Tibial nerve (tissue), 4 donors: ENCODE results near the gene RPS6KA2. TPM values are rescaled to one million over a fixed set of nuclear protein-coding genes. Genes with fewer than 3 reads are reported as not detected.

ENCODE experiments used
- DNase-seq, 2 donors: peaks; one replicate each; pipeline ENCODE4 v3.0.0-alpha.2; 2019; ENCODE audit warnings: low spot score in 2 of 2
- H3K27ac ChIP-seq, 4 donors: fragments of 200-600 bp; sonication (generic) in 3 of 4; one replicate each; pipeline ENCODE4 v1.5.1; 2017 to 2019; ENCODE audit warnings: mild to moderate bottlenecking in 1 of 4
- H3K27me3 ChIP-seq, 2 donors: fragments of 200-600 bp; sonication (generic) in 1 of 2; one replicate each; pipeline versions ENCODE4 v1.5.1 to v1.6.0; 2017 to 2019
- H3K36me3 ChIP-seq, 3 donors: fragments of 200-600 bp; sonication (generic); one replicate each; pipeline ENCODE4 v1.5.1; 2018 to 2019
- H3K4me1 ChIP-seq, 4 donors: fragments of 200-600 bp; sonication (generic) in 3 of 4; one replicate each; pipeline ENCODE4 v1.5.1; 2017 to 2019
- H3K4me3 ChIP-seq, 4 donors: fragments of 200-600 bp; sonication (generic) in 3 of 4; one replicate each; pipeline ENCODE4 v1.5.1; 2017 to 2019; ENCODE audit warnings: mild to moderate bottlenecking in 1 of 4, moderate library complexity in 1 of 4
- H3K9me3 ChIP-seq, 4 donors: fragments of 200-600 bp; sonication (generic) in 3 of 4; one replicate each; pipeline ENCODE4 v1.5.1; 2017 to 2019
- EP300 ChIP-seq, 2 donors: sonication (generic); formaldehyde crosslinking; IDR thresholded peaks; one replicate each; pipeline ENCODE4 v1.6.1; 2017; ENCODE audit warnings: antibody characterized with exemption in 2 of 2, mild to moderate bottlenecking in 1 of 2
- POLR2A ChIP-seq, 2 donors: fragments of 450-650 bp; IDR thresholded peaks; one replicate each; pipeline ENCODE4 v1.6.1; 2017; ENCODE audit warnings: antibody characterized with exemption in 2 of 2, mild to moderate bottlenecking in 2 of 2, moderate library complexity in 2 of 2
- WGBS, 2 donors: methylation state at CpG; one replicate each; pipeline ENCODE4 v1.1.5; 2018; 5-methylcytosine and 5-hydroxymethylcytosine counted together
- total RNA-seq, 4 donors: library from RNA; depleted of rRNA; stranded (reverse); fragments of >200 nt; gene quantifications; one replicate each; pipeline ENCODE4 v1.1.0, GENCODE V29; 2016
- TF ChIP-seq, protein P1 (sequence below), 5 experiments: fragments of 200-600 bp in 3 of 5; fragments of 450-650 bp in 2 of 5; sonication (generic) in 3 of 5; IDR thresholded peaks; one replicate each; pipeline ENCODE4 v1.5.1; 2016 to 2019; ENCODE audit warnings: antibody characterized with exemption in 5 of 5, mild to moderate bottlenecking in 3 of 5, moderate library complexity in 2 of 5

RPS6KA2 gene
- total RNA-seq, 4 donors from 2014 or later: 89.6 to 153 (median 103) TPM

- Histone ChIP-seq H3K27me3 (no peaks in the 10 kb centered on the region), H3K36me3 (no peaks in the 10 kb centered on the region), H3K4me3 (no peak overlapping the region), H3K27ac (peak overlapping the region; percentile 11 to 95 (median 64)), H3K9me3 (no peaks in the 10 kb centered on the region), H3K4me1 (peaks cover 0 to 80% (median 42%) of the 10 kb centered on the region in 4 donors)
- peak in 1 of 2 donors; percentile 73 for DNase-seq
- WGBS, 2 donors: 50 to 54% methylated on average over 4 of the region's 4 CpGs
- TF ChIP-seq, protein P1, sequence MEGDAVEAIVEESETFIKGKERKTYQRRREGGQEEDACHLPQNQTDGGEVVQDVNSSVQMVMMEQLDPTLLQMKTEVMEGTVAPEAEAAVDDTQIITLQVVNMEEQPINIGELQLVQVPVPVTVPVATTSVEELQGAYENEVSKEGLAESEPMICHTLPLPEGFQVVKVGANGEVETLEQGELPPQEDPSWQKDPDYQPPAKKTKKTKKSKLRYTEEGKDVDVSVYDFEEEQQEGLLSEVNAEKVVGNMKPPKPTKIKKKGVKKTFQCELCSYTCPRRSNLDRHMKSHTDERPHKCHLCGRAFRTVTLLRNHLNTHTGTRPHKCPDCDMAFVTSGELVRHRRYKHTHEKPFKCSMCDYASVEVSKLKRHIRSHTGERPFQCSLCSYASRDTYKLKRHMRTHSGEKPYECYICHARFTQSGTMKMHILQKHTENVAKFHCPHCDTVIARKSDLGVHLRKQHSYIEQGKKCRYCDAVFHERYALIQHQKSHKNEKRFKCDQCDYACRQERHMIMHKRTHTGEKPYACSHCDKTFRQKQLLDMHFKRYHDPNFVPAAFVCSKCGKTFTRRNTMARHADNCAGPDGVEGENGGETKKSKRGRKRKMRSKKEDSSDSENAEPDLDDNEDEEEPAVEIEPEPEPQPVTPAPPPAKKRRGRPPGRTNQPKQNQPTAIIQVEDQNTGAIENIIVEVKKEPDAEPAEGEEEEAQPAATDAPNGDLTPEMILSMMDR (IDR thresholded peaks at IDR 0.05): no peak
- TF ChIP-seq EP300 (IDR thresholded peaks at IDR 0.05) (peak; percentile 59 to 90), POLR2A (IDR thresholded peaks at IDR 0.05) (no peak)
Observed at GRCh38 chr6:166624275-166624674, 2.8 kb downstream of the RPS6KA2 start.

DNA sequence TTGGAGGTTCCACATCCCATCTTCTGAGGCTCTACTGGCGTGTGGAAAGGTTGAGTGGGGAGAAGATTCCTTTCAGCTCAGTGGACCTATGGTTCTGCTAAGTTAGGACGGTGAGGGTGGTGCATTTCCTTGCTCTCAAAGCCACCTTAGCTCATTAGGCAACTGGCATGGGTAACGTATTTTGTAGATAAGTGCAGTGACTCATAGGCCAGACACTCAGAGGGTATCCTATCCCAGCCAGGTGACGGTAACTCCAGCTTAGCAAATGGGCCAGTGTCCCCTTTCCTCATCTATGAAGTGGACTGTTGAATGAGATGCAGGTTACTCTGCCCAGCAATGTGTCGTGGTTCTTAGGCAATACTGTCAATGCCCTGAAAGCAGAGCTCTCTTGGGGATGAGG, 3.7 kb downstream of the RPS6KA2 start:
- TF ChIP-seq, protein P1 (IDR thresholded peaks at IDR 0.05): no peak
- TF ChIP-seq POLR2A (IDR thresholded peaks at IDR 0.05) (no peak), EP300 (IDR thresholded peaks at IDR 0.05) (no peak)
- Histone ChIP-seq H3K27ac (peak overlapping the region in 3 of 4 donors; percentile 68 to 95 (median 79)), H3K4me1 (peaks cover 0 to 83% (median 38%) of the 10 kb centered on the region in 4 donors), H3K36me3 (peaks cover 0 to 7% (median 0%) of the 10 kb centered on the region in 3 donors), H3K4me3 (no peak overlapping the region), H3K9me3 (no peaks in the 10 kb centered on the region), H3K27me3 (no peaks in the 10 kb centered on the region)
- WGBS, 2 donors: 94 to 96% methylated on average over 5 of the region's 5 CpGs
- no peak for DNase-seq

DNA sequence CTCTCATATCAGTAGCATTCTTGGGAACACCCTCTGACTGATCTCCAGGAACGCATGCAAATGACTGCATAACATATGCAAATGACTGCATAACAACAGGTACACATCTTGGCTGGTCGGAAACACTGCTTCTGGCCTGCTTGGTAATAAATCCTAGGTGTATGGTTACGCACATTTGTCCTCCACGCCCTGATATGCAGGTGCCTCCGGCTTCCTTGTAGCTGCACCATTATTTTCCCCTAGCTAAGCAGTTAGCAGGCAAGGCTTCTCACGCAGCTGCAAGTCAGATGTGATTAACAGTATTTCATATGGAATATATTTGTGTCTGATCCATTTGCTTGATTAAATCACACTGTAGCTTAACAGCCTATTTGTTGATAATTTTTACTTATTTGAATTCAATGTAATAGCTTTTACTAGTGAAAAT, 5.9 kb downstream of the RPS6KA2 start:
- no peak for DNase-seq
- Histone ChIP-seq H3K4me1 (peaks cover 0 to 96% (median 36%) of the 10 kb centered on the region in 4 donors), H3K27ac (peak overlapping the region in 2 of 4 donors; percentile 76 to 95)

DNA sequence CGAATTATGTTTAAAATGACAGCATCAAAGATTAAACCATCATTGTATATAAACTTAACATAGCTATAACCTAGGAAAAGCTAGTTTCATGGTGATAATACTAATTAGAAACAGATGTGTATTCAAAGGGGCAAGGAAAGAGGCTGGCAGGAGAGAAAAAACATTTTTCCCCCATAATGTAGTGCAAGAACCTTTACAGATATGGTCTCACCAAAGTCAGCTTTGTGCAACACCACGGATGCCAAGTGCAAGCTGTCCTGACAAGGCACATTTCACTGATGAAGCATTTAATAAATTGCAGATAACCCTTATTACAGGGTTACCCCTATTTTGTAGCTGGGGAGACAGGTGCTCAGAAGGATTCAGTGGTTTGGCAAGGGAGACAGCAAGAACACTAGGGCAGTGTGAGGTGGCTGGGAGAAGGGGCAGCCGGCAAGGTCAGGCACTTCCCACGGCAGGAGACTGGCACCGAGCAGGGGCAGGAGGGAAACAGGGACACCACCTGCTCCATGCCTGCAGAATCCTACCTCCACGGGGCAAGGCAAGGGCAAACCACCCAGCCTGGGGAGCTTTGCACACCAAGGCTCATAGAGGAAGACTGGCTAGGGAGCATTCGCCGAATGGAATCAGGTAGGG, 6.5 kb downstream of the RPS6KA2 start:
- H3K36me3 ChIP-seq: peaks cover 0 to 10% (median 0%) of the 10 kb centered on the region in 3 donors
- H3K4me1 ChIP-seq: peaks cover 0 to 96% (median 36%) of the 10 kb centered on the region in 4 donors
- H3K4me3 ChIP-seq: no peak overlapping the region
- no peaks in the 10 kb centered on the region for H3K9me3 ChIP-seq
- 59 to 74% methylated on average over 8 of the region's 8 CpGs for WGBS, 2 donors
- no peak for TF ChIP-seq EP300 (IDR thresholded peaks at IDR 0.05)
- TF ChIP-seq POLR2A (IDR thresholded peaks at IDR 0.05): no peak
- TF ChIP-seq, protein P1 (IDR thresholded peaks at IDR 0.05): no peak
- H3K27ac ChIP-seq: peak overlapping the region in 3 of 4 donors; percentile 34 to 79 (median 76)
- no peak for DNase-seq
- no peaks in the 10 kb centered on the region for H3K27me3 ChIP-seq

More for the DNA sequence above, 5.9 kb downstream of the RPS6KA2 start:
- Histone ChIP-seq H3K27me3 (no peaks in the 10 kb centered on the region), H3K36me3 (peaks cover 0 to 10% (median 0%) of the 10 kb centered on the region in 3 donors), H3K4me3 (no peak overlapping the region), H3K9me3 (no peaks in the 10 kb centered on the region)
- whole genome bisulfite sequencing, 2 donors: 90 to 91% methylated on average over 6 of the region's 6 CpGs
- no peak for TF ChIP-seq POLR2A (IDR thresholded peaks at IDR 0.05)

DNA sequence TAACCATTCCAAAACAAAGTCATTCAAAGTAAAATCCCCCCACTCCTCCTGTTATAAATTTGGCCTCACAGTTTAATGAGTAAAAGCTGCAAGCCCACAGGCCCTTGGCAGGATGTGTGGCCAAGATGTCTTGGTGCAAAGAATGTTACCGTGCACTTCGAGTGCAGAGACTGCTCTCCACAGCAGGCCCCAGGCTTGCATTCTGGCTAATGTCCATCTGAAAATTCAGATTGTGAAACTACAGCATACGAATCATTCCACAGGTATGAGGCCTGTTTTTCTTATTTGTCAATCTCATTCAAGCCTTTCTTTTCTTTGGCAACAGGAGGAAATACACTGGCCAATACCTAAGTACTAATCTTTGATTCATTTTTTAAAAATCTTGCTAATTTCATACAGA, 7.1 kb downstream of the RPS6KA2 start:
- peaks cover 0 to 10% (median 0%) of the 10 kb centered on the region in 3 donors for H3K36me3 ChIP-seq
- WGBS, 2 donors: 33 to 45% methylated on average over 3 of the region's 3 CpGs
- no peaks in the 10 kb centered on the region for H3K9me3 ChIP-seq
- H3K4me3 ChIP-seq: no peak overlapping the region
- H3K27me3 ChIP-seq: no peaks in the 10 kb centered on the region
- peak in 1 of 2 donors; percentile 82 for TF ChIP-seq EP300 (IDR thresholded peaks at IDR 0.05)
- TF ChIP-seq POLR2A (IDR thresholded peaks at IDR 0.05): no peak
- TF ChIP-seq, protein P1 (IDR thresholded peaks at IDR 0.05): no peak
- peak in 1 of 2 donors; percentile 71 for DNase-seq
- peak overlapping the region in 3 of 4 donors; percentile 34 to 79 (median 76) for H3K27ac ChIP-seq
- peaks cover 0 to 96% (median 36%) of the 10 kb centered on the region in 4 donors for H3K4me1 ChIP-seq
